Dendritic cell treated with granulocyte-macrophage colony-stimulating factor and Interleukin-4, amounts not matched to agents 40 ng/mL and 50 ng/mL, for 4 days (primary cell): Measurements from ENCODE around the gene TTN.

ENCODE experiments used
- H3K27ac Mint-ChIP-seq: one replicate; pipeline ENCODE4 v1.8.0; 2022; ENCODE audit warnings: mild to moderate bottlenecking, mixed read lengths
- H3K27me3 Mint-ChIP-seq: one replicate; pipeline ENCODE4 v1.8.0; 2022; ENCODE audit warnings: mild to moderate bottlenecking, mixed read lengths
- H3K36me3 Mint-ChIP-seq: one replicate; pipeline ENCODE4 v1.8.0; 2022; ENCODE audit warnings: low read depth, mixed read lengths
- H3K4me1 Mint-ChIP-seq: one replicate; pipeline ENCODE4 v1.8.0; 2022; ENCODE audit warnings: low read depth, mixed read lengths
- H3K4me3 Mint-ChIP-seq: one replicate; pipeline ENCODE4 v1.8.0; 2022; ENCODE audit warnings: mild to moderate bottlenecking, moderate library complexity, mixed read lengths
- H3K9me3 Mint-ChIP-seq: one replicate; pipeline ENCODE4 v1.8.0; 2022; ENCODE audit warnings: mixed read lengths
- intact Hi-C: fragments of 100-400 bp; cut with micrococcal nuclease; formaldehyde crosslinking; loops from one replicate; pipeline ENCODE4 v1.15.0; 2022

TTN gene

DNA sequence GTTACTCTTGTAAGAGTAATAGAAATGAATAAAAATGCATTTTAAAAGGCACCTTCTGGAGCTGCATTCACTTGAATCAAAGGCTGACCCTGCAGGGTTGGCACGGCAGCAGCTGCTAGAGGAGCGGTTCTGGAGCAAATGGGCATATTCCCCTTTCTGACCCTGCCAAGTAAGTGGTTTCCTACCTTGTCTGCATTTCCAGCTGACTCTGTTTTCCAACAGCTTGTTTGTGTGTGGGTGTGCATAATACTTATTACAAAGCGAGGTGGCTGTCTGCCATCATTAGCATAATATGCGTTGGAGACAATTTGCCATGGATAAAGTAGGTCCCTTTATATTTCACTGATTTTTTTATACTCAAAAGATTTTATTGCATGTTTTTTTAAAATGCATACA lies 21.3 kb upstream of the TTN start:
- Mint-ChIP-seq H3K36me3 (no peaks in the 10 kb centered on the region), H3K4me1 (no peaks in the 10 kb centered on the region), H3K9me3 (no peaks in the 10 kb centered on the region), H3K27ac (no peak overlapping the region), H3K4me3 (no peak overlapping the region), H3K27me3 (no peaks in the 10 kb centered on the region)
- intact Hi-C loops, result no loop called here

DNA sequence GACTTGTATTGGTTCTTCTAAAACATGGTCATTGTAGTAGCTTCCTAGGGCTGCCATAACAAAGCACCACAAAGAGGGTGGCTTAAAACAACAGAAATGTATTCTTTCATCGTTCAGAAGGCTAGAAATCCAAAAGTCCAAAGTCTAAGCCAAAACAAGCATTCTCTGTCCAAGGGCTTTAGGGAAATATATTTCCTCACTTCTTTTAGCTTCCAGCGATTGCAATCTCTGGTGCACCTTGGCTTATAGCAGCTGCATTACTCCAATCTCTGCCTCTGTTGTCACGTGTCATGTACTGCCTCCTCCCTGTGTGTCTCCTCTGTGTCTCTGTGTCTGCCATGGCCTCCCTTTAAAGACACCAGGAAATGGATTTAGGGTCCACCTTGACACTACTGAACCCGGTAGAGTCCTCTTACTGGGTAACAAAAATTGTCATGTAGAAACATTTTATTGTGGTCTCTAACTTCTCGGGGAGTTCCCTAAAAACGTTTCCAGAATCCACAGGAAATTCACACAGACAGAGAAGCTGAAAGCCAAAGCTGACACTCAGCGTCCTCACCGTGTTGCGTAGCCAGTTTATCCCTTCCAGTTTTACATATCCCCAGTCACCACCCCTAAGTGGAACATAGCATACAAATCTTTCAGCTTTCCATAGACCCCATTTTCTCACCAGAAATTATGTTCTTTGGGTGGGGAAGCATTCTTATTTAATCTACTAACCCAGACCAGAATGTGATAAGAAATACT lies 20.7 kb upstream of the TTN start:
- Mint-ChIP-seq H3K9me3 (no peaks in the 10 kb centered on the region), H3K36me3 (no peaks in the 10 kb centered on the region), H3K4me1 (no peaks in the 10 kb centered on the region), H3K4me3 (no peak overlapping the region), H3K27me3 (no peaks in the 10 kb centered on the region), H3K27ac (no peak overlapping the region)
- intact Hi-C loops, result no loop called here

DNA sequence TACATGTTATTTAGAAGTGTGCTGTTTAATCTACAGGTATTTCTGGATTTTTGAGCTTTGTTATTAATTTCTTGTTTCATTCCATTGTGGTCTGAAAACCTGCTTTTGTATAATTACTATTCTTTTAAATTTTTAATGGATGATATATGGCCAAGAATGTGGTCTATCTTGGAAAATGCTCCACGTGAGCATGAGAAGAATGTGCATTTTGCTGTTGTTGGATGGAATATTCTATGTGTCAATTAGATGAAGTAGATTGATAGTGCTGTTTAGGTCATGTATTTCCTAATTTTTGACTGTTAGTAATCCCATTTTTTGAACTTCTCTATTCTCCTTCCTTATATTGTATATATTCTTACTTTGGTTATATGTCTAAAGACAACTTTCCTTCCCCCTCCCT lies 19.9 kb upstream of the TTN start:
- intact Hi-C loops, result no loop called here
- no peaks in the 10 kb centered on the region for H3K36me3 Mint-ChIP-seq
- H3K27ac Mint-ChIP-seq, result no peak overlapping the region
- H3K27me3 Mint-ChIP-seq, result no peaks in the 10 kb centered on the region
- no peaks in the 10 kb centered on the region for H3K4me1 Mint-ChIP-seq
- no peak overlapping the region for H3K4me3 Mint-ChIP-seq
- no peaks in the 10 kb centered on the region for H3K9me3 Mint-ChIP-seq

DNA sequence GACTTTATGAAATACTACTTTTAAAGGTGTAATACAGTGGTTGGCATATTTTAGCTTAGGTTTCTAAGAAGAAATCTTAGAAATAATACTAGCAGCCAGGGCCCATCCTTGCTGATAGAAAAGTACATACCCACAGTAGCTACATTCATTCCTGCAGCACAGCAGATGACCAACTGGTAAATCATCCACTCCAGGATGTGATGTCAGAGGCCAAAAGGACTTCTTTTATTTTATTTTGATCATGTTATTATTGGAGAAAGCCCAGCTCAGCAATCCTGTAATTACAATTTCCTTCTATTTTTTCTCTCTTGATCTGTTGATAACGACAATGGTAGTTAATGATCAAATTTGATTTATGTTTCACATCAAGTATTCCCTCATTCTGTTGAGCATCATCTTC lies 18.0 kb upstream of the TTN start:
- no peaks in the 10 kb centered on the region for H3K4me1 Mint-ChIP-seq
- H3K36me3 Mint-ChIP-seq, result no peaks in the 10 kb centered on the region
- no peaks in the 10 kb centered on the region for H3K27me3 Mint-ChIP-seq
- H3K4me3 Mint-ChIP-seq, result no peak overlapping the region
- no peaks in the 10 kb centered on the region for H3K9me3 Mint-ChIP-seq
- intact Hi-C loops, result no loop called here
- H3K27ac Mint-ChIP-seq, result no peak overlapping the region

DNA sequence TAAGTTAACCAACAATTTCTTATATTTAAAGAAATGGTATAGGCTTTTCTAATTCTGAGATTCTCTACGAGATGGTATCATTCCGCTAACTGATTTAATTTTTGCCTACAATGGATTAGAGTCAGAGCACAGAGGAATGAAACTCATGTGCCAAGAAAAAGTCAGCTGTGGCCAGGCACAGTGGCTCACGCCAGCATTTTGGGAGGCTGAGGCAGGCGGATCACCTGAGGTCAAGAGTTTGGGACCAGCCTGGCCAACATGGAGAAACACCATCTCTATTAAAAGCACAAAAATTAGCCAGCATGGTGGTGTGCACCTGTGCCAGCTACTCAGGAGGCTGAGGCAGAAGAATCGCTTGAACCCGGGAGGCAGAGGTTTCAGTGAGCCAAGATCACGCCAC lies 17.0 kb upstream of the TTN start:
- Mint-ChIP-seq H3K4me1 (no peaks in the 10 kb centered on the region), H3K27me3 (no peaks in the 10 kb centered on the region), H3K27ac (no peak overlapping the region), H3K36me3 (no peaks in the 10 kb centered on the region), H3K9me3 (no peaks in the 10 kb centered on the region), H3K4me3 (no peak overlapping the region)
- intact Hi-C loops, result no loop called here

DNA sequence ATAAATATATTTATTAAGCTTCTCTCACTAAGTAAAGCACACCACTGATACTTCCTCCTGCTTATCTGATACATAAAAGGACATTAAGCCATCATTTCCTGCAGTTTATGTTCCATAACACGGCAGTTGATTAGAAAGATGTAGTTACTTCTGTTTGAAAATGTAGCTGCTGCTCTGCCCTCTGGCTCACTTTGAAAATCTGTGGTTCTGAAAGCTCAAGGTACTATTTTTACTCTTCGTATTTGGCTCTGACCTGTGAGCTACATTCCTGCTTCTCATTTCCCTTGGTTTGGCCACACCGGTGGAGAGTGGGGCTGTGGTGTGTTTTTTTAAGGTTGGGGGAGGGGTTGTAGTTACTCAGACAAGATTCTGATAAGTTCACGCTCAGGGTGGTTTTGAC lies 12.8 kb upstream of the TTN start:
- Mint-ChIP-seq H3K4me3 (no peak overlapping the region), H3K9me3 (no peaks in the 10 kb centered on the region), H3K4me1 (no peaks in the 10 kb centered on the region), H3K36me3 (no peaks in the 10 kb centered on the region), H3K27me3 (no peaks in the 10 kb centered on the region), H3K27ac (no peak overlapping the region)
- intact Hi-C loops, result no loop called here

DNA sequence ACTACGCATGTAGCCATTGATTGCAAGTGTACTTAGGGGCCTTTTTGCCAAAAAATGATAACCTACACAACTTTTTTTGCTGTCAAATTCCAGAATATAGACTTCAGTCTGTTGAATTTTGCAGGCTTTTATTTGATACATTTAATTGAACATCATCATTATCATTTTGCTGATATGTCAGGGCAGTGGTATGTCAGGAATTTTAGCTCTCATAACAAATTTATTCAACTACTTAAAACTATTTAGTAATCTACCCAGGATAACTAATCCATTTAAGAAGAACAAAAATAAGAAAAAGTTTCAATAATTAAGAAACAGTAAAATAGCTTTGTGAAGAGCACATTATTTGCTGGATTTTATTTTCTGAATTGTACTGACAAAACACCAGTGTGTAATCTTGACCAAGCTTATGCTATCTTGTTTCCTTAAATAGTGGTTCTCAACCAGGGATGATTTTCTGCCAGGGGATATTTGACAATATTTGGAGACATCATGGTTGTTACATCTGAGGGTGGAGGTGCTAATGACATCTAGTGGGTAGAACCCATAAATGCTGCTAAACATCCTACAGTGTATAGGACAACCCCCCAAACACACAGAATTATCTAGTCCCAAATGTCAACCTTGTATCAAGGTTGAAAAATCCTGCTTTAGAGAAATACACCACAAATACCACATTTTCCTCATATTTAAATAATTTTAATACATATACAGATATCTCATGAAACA lies 12.1 kb upstream of the TTN start:
- no peak overlapping the region for H3K27ac Mint-ChIP-seq
- H3K4me1 Mint-ChIP-seq, result no peaks in the 10 kb centered on the region
- H3K9me3 Mint-ChIP-seq, result no peaks in the 10 kb centered on the region
- intact Hi-C loops, result no loop called here
- H3K36me3 Mint-ChIP-seq, result no peaks in the 10 kb centered on the region
- no peak overlapping the region for H3K4me3 Mint-ChIP-seq
- H3K27me3 Mint-ChIP-seq, result no peaks in the 10 kb centered on the region

DNA sequence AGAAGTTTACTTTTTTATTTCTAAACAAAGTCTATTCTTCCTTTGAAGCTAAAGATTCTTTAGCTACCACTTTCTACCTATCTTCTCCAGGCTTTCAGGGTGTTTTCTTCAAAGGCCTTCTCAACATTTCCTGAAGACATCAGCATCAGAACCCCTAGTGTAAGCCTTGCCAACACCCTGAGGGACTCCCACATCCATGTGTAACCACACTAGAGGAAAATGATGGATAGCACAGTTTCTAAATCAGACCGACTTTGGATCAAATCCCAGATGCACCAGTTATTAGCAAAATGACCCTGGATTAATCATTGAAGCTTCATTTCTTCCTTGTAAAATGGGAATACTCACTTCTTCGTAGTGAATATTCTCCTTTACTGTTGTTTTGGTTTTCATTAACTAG lies 4.7 kb upstream of the TTN start:
- Mint-ChIP-seq H3K27ac (no peak overlapping the region), H3K4me3 (no peak overlapping the region), H3K4me1 (no peaks in the 10 kb centered on the region), H3K9me3 (no peaks in the 10 kb centered on the region), H3K36me3 (no peaks in the 10 kb centered on the region), H3K27me3 (no peaks in the 10 kb centered on the region)
- intact Hi-C loops, result no loop called here

DNA sequence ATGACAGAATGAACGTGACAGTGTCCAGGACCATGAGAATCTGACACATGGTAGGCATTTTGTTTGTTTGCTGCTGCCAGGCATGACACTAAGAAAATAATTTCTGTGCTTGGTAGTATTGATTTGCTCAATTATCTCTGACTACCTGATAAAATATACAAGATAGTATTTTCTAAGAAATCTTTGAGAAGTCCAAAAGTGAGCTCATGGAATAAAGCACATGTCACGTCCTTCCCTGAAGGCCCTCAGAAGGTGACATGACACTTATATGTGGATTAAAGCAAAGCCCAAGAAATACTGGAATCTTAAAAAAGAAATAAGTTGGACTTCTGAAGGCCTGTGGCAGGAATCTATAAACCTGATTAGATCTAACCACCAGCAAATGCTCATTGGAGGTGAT lies 3.8 kb upstream of the TTN start:
- H3K4me1 Mint-ChIP-seq, result no peaks in the 10 kb centered on the region
- H3K36me3 Mint-ChIP-seq, result no peaks in the 10 kb centered on the region
- no peak overlapping the region for H3K27ac Mint-ChIP-seq
- H3K27me3 Mint-ChIP-seq, result no peaks in the 10 kb centered on the region
- intact Hi-C loops, result no loop called here
- H3K4me3 Mint-ChIP-seq, result no peak overlapping the region
- no peaks in the 10 kb centered on the region for H3K9me3 Mint-ChIP-seq

DNA sequence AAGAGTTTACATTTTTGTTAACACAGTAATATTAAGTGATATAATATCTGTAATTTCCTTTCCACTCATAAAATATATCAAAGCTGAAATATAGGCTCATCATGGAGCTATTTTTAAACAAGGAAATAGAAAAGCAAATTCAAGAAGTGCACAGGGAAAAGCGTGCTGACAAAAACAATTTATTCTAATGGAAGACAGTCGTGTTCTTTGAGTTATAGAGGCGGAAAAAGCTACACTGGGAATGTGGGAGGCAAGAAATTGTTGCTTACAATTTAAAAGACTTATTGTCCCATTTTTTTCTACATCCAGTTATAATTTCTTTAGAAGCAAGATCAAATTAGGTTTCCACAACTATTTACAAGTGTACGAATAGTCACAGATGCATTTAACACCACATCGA lies 3.2 kb upstream of the TTN start:
- no peaks in the 10 kb centered on the region for H3K4me1 Mint-ChIP-seq
- H3K36me3 Mint-ChIP-seq, result no peaks in the 10 kb centered on the region
- H3K4me3 Mint-ChIP-seq, result no peak overlapping the region
- intact Hi-C loops, result no loop called here
- H3K27ac Mint-ChIP-seq, result no peak overlapping the region
- no peaks in the 10 kb centered on the region for H3K27me3 Mint-ChIP-seq
- H3K9me3 Mint-ChIP-seq, result no peaks in the 10 kb centered on the region

DNA sequence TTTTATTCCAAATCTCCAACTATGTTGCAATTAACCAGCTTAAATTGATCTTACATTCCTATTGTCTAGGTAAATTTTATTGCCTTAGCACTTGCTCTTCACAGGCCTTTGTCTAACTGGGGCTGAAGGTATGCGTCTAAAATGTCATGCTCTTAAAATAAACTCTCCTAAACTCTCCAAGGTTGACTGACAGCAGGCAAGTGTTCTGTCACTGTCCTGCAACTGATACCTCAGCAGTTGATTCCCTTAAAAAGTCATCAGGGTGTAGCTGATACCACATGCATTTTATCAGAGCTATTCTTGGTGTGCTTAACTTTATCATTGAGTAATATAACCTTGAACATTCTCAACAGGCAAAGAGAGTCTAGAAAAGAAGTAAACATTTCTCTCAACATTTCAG lies 680 bp downstream of the TTN start:
- no peak overlapping the region for H3K27ac Mint-ChIP-seq
- intact Hi-C loops, result no loop called here
- H3K9me3 Mint-ChIP-seq, result no peaks in the 10 kb centered on the region
- H3K4me3 Mint-ChIP-seq, result no peak overlapping the region
- no peaks in the 10 kb centered on the region for H3K27me3 Mint-ChIP-seq
- H3K4me1 Mint-ChIP-seq, result no peaks in the 10 kb centered on the region
- no peaks in the 10 kb centered on the region for H3K36me3 Mint-ChIP-seq

DNA sequence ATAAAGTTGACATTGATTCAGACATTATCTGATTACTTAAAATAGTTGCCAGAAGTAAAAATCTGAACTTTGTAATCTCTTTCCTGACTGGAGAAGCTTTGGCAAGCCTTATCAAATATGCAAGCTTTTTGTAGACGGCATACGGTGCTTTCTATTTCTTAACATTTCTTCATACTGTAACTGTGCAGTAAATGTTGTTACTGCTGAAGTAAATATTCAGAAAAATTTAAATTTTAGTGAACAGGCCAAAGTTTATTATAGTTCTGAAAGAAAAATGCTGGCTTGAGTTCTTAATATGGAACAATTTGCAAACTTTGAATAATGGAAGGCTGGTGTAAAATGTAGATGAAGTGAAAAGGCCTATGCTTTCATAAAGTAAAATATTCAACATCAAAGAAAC lies 1.8 kb downstream of the TTN start:
- Mint-ChIP-seq H3K9me3 (no peaks in the 10 kb centered on the region), H3K36me3 (no peaks in the 10 kb centered on the region), H3K4me3 (no peak overlapping the region), H3K4me1 (no peaks in the 10 kb centered on the region), H3K27me3 (no peaks in the 10 kb centered on the region), H3K27ac (no peak overlapping the region)
- intact Hi-C loops, result no loop called here

DNA sequence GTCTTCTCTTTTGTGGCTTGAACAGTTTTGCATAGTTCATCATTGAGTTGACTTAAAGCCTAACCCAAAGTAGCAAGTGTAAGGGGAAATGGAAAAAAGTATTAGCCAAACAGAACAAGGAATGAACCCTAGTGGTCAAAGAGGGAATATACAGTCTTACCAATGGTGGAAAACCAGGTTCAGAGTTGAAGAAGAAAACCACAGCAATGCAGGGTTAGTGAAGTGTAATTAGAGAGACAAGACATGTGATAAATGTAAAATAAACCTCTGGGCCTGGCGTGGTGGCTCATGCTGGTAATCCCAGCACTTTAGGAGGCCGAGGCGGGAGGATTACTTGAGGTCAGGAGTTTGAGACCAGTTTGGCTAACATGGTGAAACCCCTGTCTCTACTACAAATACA lies 2.4 kb downstream of the TTN start:
- intact Hi-C loops, result no loop called here

DNA sequence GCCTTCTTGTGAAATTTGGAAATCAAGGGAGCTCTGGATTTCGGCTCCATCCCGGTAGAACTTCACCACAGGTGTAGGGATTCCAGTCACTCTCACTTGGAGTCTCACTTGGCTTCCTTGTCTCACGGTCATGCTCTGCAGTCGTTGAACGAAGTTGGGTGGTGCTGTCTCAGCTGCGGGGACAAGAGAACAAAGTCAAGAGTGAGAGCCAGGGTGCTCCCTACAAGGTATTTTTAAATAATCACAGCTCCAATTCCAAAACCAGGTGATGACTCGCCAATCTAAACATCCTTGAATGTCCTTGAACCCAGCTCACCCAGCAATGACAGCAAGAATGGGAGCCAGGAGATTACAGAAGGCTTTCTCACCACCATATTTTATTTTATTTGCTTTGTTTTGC lies 6.7 kb downstream of the TTN start:
- H3K4me1 Mint-ChIP-seq, result no peaks in the 10 kb centered on the region
- intact Hi-C loops, result no loop called here
- no peaks in the 10 kb centered on the region for H3K9me3 Mint-ChIP-seq
- no peaks in the 10 kb centered on the region for H3K27me3 Mint-ChIP-seq
- H3K36me3 Mint-ChIP-seq, result no peaks in the 10 kb centered on the region
- H3K27ac Mint-ChIP-seq, result no peak overlapping the region
- H3K4me3 Mint-ChIP-seq, result no peak overlapping the region

More for the DNA sequence above, 2.4 kb downstream of the TTN start:
- Mint-ChIP-seq H3K9me3 (no peaks in the 10 kb centered on the region), H3K4me1 (no peaks in the 10 kb centered on the region), H3K27ac (no peak overlapping the region), H3K27me3 (no peaks in the 10 kb centered on the region), H3K36me3 (no peaks in the 10 kb centered on the region), H3K4me3 (no peak overlapping the region)

DNA sequence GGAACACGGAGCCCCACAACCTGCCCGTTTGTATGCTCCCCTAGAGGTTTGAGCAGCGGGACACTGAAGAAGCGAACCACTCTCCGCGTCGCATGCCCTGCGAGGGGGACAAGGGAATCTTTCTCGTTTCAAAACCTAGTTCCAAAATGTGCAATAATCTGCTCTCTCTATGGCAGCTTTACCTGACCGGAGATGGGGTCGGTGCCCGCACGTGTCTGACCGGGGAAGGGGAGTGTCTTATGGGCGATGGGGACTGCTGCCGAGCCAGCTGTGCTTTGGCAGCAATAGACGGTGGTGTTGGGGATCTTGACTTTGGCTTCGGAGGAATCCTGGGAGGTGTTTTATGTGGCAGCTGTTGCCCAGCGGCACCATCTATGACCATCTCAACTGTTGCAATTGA lies 7.9 kb downstream of the TTN start:
- H3K27me3 Mint-ChIP-seq, result no peaks in the 10 kb centered on the region
- H3K36me3 Mint-ChIP-seq, result no peaks in the 10 kb centered on the region
- no peak overlapping the region for H3K4me3 Mint-ChIP-seq
- no peaks in the 10 kb centered on the region for H3K9me3 Mint-ChIP-seq
- no peaks in the 10 kb centered on the region for H3K4me1 Mint-ChIP-seq
- intact Hi-C loops, result loop anchor here (5.0 kb wide), 2 partner anchors 333 to 643 kb away; no protein-coding TSS in a partner anchor
- no peak overlapping the region for H3K27ac Mint-ChIP-seq
